Skin of body (tissue), 2 donors: Measurements from ENCODE around the gene DOCK1. TPM values are rescaled to one million over a fixed set of nuclear protein-coding genes. Genes with fewer than 3 reads are reported as not detected.

Experiments
- DNase-seq: peaks from one replicate; lab custom pipeline; 2025; lab: John Stamatoyannopoulos, UW
- total RNA-seq: library from RNA; depleted of rRNA; stranded (reverse); fragments of >200 nt; gene quantifications from one replicate; pipeline ENCODE4 v1.2.3, GENCODE V29; 2014

The DOCK1 gene
- total RNA-seq, 1 donor from 2014 or later, result 80.8 TPM

GRCh38 chr10:127132451-127132850, 227.2 kb downstream of the DOCK1 start:
- no peak for DNase-seq

DNA sequence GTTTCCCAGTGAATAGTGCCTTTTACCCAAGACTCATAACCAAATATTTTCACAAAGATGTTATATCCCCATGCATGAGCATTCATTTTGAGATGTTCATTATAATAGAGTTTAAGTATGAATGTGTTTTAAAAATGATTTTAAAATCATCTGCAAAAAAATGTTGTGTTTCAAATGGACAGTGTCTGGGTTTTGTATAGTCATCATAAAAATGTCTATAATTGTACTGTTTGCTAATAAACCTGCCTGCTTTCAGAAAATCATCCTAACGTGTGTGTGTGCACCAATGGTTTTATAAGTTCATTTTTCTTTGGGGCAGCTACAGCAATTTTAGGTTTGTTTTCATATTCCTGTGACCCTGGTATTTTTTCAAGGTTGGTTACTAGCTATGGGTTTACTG, 228.0 kb downstream of the DOCK1 start:
- no peak for DNase-seq

- DNase-seq, result no peak
Observed at GRCh38 chr10:127133672-127134500, 228.7 kb downstream of the DOCK1 start.

- no peak for DNase-seq
Observed at GRCh38 chr10:127135844-127136577, 230.8 kb downstream of the DOCK1 start.

DNA sequence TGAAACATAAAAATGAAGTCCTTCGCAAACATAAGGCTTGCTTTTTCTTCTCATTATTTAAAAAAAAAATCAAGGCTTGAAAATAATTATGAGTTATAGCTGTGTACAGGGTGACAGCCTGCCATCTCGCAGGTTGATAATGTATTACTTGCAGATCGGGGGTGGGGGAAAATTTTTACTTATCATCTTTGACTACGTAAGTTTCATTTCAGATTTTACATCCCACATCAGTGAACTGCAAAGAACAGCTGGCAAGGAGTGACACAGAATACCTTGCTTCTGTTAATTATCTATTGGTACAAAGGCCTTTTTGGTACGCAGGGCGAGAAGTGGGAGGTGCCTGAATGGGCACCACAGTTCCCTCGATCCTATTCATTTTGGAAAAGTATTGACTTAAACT, 232.2 kb downstream of the DOCK1 start:
- DNase-seq, result no peak

- no peak for DNase-seq
Observed at GRCh38 chr10:127142136-127142535, 236.9 kb downstream of the DOCK1 start.

DNA sequence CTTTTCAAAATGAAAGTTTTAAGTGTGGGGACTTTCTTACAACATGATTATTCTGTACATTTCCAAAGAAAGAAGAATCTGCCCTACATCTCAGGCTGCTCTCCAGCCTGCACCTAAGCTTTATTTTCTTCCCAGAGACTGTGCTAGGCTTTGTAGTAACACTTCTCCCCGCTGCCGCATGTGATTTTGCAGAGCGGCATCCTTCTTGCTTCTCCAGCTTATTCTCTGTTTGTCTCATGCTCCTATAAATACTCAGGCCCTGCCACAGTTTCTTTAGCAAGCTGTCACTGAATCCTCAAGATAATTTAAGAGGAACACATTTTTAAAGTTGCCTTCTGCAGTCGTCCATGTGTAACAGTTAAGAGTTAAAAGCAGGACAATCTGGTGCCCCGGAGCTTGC, 237.6 kb downstream of the DOCK1 start:
- DNase-seq, result no peak

GRCh38 chr10:127145173-127145572, 239.9 kb downstream of the DOCK1 start:
- DNase-seq, result no peak

DNA sequence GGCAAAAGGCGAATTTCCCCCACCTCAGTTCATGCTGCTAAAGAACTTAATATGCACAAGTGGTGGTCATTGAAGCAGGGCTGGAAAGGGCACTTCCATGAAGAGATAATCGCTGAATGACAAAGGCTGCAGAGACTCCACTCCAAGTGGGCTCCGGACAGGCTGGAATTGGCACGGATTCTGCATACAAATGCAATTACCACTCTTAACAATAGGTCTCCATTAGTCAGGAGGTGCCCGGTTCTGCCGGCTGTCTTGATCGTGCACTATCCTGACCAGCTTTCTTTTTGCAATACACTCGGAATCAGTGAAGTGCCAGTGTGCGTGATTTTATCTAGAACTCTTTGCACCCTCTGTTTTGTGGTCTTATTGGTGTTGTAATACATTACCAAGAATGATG, 241.4 kb downstream of the DOCK1 start:
- no peak for DNase-seq

DNA sequence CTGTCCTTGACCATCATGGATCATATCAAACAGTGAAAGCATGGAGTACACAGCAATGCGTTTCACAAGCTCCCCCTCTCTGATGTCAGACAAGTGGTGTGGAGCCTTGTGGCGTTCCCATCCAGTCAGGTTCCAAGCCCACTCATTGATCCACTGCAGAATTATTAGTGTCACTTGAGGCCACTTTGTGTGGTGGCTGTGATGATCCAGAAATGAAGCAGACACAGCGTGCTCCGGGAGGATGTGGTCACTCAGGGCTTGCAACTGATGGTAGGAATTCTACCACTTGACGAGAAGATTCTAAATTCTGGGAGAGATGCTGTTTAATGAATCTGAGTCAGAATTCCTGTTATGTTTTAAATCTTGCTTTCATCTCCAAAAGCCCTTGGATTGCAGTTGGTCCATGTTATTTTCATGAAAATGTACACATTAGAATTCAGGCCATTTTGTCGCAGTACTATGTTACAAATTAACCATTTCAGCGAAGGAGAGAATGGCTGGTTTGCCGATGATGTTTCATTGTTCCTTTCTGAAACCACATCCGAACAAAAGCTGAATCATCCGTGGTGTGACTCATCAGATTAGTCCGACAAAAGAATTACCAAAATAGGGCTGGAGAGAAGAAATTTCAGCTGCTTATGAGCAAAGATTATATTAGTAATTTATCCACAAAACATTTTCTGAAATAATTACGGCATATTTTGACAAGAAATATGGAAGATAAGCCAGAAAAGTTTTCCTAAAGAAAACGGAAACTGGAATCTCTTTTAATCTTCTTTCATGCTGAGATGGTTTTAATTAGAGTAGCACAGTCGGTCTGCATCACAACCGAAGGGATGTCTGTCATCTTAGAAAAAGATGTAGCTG, 243.1 kb downstream of the DOCK1 start:
- no peak for DNase-seq

- no peak for DNase-seq
Observed at GRCh38 chr10:127148933-127149220, 243.6 kb downstream of the DOCK1 start.

GRCh38 chr10:127149501-127150081, 244.4 kb downstream of the DOCK1 start:
- no peak for DNase-seq

- DNase-seq, result no peak
Observed at GRCh38 chr10:127150136-127150535, 244.9 kb downstream of the DOCK1 start.

- DNase-seq, result no peak
Observed at GRCh38 chr10:127151541-127151940, 246.3 kb downstream of the DOCK1 start.

DNA sequence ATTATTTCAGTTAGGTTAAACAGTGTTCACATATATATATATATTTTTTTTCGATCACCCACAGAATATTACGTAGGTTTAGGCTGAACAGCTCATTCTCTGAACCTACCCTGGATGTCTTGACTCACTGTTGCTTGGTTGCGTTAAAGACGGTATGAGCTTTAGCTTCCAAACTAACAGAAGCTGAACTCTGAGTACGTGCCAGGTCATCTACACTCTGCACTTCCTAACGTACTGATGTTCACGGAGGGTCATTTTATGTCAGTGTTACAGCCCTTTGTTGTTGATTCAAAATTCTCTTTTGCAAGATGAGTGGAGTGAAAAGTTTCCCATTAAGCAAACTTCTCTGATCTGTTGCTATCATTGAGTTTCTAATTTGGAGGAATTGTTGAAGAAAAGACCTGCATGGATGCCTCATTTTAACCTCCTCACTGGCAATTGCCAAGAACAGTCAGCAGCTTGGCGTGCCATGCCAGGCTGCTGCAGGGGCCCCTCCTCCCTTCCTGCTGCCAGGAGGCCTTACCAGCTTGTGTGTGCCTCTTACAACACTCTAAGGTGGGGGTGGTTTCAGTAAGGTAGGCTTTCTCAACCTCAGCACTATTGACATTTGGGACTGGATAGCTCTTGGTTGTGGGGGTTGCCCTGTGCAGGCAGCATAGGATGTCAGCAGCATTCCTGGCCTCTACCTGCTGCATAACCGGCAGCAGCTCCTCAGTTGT, 246.9 kb downstream of the DOCK1 start:
- DNase-seq, result no peak

DNA sequence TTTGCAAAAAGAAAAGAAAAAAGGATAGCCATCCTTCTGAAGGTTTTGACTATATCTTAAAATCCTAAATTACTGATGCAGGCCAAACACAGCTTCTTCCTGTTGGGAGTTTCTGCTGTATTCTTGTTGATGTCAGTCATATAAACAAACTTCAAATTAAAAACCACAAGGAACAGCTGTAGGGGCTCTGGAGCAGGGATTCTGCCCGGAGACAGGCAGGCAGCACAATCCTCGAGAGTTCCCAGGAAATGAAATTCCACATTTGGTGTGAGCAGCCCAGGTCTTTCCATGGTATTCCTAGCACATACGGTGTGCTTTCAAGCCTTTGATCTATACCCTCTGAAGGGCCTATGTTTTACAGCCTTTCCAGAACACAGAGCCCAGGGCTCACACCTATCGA, 248.0 kb downstream of the DOCK1 start:
- no peak for DNase-seq

- no peak for DNase-seq
Observed at GRCh38 chr10:127154831-127155620, 249.8 kb downstream of the DOCK1 start.

DNA sequence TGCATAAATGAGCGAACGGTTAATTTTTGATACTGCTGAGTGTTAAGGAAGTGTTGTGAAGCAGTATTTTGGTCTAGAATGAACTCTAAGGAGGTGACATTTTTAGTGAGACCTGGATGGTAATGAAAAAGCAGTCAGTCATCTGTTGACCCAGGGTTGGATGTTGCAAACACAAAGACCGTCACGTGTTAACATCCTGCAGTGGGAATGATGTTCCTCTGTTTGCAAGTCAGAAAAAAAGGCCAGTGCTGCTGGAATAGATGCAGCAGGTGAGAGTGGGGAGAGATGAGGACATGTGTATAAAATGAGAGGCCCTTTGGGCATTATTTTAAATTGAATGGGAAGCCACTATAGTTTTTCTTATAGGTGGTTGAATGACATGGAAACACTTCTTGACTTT, 251.9 kb downstream of the DOCK1 start:
- DNase-seq, result no peak

DNA sequence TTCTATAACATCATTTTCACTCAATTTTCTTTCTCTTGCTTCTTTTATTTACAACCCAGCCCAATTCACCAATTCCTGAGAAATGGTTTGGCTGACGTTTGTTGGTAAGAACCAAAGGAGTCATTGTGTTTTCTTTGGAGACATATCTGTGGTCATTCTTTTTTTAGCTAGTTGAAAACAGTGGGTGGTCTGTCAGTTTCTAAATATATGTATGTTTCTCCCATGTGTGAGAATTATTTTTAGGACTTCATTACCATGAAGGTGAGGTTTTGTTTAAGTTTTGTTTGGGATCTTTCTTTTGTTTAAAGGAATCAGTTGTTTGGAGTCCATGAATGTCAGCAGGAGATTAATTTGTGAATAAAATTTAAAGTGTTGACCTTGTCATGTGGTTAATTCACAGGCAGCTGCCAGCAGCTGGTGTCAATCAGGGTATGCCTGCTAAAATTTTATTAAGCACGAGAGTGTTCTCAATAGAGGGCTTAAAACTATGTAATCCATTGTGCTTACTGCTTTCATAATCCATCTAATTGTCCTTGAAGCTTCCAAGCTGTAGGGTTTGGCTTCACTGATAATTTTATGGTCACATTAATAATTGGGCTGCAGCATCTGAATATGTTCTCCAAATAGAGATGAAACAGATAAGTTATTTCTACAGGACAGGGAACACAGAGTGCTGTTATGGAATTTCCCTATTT, 252.4 kb downstream of the DOCK1 start:
- DNase-seq, result peak; percentile 25

GRCh38 chr10:127158662-127159061, 253.4 kb downstream of the DOCK1 start:
- DNase-seq, result no peak
